ENCODE measurements around the gene PCYT2. TPM values are rescaled to one million over a fixed set of nuclear protein-coding genes. Genes with fewer than 3 reads are reported as not detected.

The PCYT2 gene
- total and polyA plus RNA-seq, 9 of the 15 experiments (the other 6 are each of a cell fraction or from before 2014, with no cell fraction given) = 0.92 to 134 (median 82.5) TPM

GRCh38 chr17:81959362-81960129, 48.3 kb upstream of the PCYT2 start (continued):
- TF ChIP-seq ZNF318 (IDR thresholded peaks at IDR 0.05; ENCODE audit: borderline replicate concordance in 1 of 2, low read depth in 1 of 2) (no peak), ZNF449 (CRISPR knock-in tag; IDR thresholded peaks at IDR 0.05) (no peak), ZNF165 (CRISPR knock-in tag; IDR thresholded peaks at IDR 0.05; ENCODE audit: borderline replicate concordance) (no peak), DACH1 (IDR thresholded peaks at IDR 0.05; ENCODE audit: partially characterized antibody) (no peak), FOXP4 (CRISPR knock-in tag; IDR thresholded peaks at IDR 0.05; ENCODE audit: borderline replicate concordance) (no peak), EP300 (IDR thresholded peaks at IDR 0.05; ENCODE audit: low read length) (no peak), TAF7 (tag; IDR thresholded peaks at IDR 0.05) (no peak), BRCA1 (IDR thresholded peaks at IDR 0.05) (no peak), BRCA1 (CRISPR knock-in tag; IDR thresholded peaks at IDR 0.05) (no peak), HMGN3 (IDR thresholded peaks at IDR 0.05; ENCODE audit: borderline replicate concordance, extremely low read depth, insufficient read length, low read depth, low read length) (peak; percentile 17), EHMT2 (IDR thresholded peaks at IDR 0.05) (no peak), TRIM24 (IDR thresholded peaks at IDR 0.05) (no peak), KAT7 (CRISPR knock-in tag; IDR thresholded peaks at IDR 0.05; ENCODE audit: borderline replicate concordance) (peak; percentile 47; the same call in 1 of the 2 replicates), SNRNP70 (optimal IDR thresholded peaks at IDR 0.05; ENCODE audit: low read depth, low read length) (no peak), GABPA (tag; conservative IDR thresholded peaks at IDR 0.05; ENCODE audit: low read depth) (peak; percentile 58), STAT5A (IDR thresholded peaks at IDR 0.05; ENCODE audit: borderline replicate concordance, low read length) (no peak), SMARCC2 (IDR thresholded peaks at IDR 0.05; ENCODE audit: low read depth) (no peak; the same call in 1 of the 2 replicates)
